T-cell (primary cell): ENCODE data around the gene SAMD9. TPM values are rescaled to one million over a fixed set of nuclear protein-coding genes. Genes with fewer than 3 reads are reported as not detected.
A peak's percentile ranks its signal among the peaks of the same experiment; 100 is the strongest.

Experiments used
- ATAC-seq, 4 experiments: fragments of 200-7000 bp in 3 of 4; fragments of 150-1000 bp in 1 of 4; cut with Tn5 transposase; replicated peaks in 1 of 4; 1 replicate in 3 of 4; 2 replicates in 1 of 4; pipeline ENCODE4 v1.10.0; 2021; ENCODE audit warnings: moderate library complexity in 3 of 4, mild to moderate bottlenecking in 2 of 4, moderate number of reproducible peaks in 1 of 4
- CTCF ChIA-PET, 2 donors: fragments of 300-600 bp; sonication (Branson Sonifier 250); formaldehyde crosslinking; loops; one replicate each; lab custom pipeline; 2022; ENCODE audit warnings: antibody characterized with exemption in 2 of 2; lab: Charles Lee
- POLR2A ChIA-PET, 2 donors: fragments of 300-600 bp; sonication (Branson Sonifier 250); formaldehyde crosslinking; loops; one replicate each; lab custom pipeline; 2022; ENCODE audit warnings: antibody characterized with exemption in 2 of 2; lab: Charles Lee
- DNase-seq, 35 experiments: peaks; one replicate each; pipeline versions ENCODE4 v3.0.0 to v3.0.0-alpha.2; 2013 to 2023
- H3K27ac ChIP-seq: one replicate; pipeline ENCODE4 v1.5.1; 2013; ENCODE audit warnings: low read length
- H3K27me3 ChIP-seq, 2 experiments: replicated peaks in 1 of 2; 1 replicate in 1 of 2; 2 replicates in 1 of 2; pipeline versions ENCODE4 v1.6.1 to v1.7.0; 2013; ENCODE audit warnings: low read length in 1 of 2, mixed read lengths in 1 of 2; ENCODE audit not compliant: control insufficient read depth in 2 of 2, insufficient read depth in 2 of 2; ENCODE audit errors: extremely low read depth in 1 of 2
- H3K36me3 ChIP-seq, 2 donors: 1 replicate in 1 of 2; 2 replicates in 1 of 2; pipeline versions ENCODE4 v1.6.1 to v1.7.0; 2013; ENCODE audit warnings: low read length in 1 of 2; ENCODE audit not compliant: control insufficient read depth in 2 of 2, insufficient read depth in 1 of 2; ENCODE audit errors: extremely low read depth in 1 of 2
- H3K4me1 ChIP-seq, 2 experiments: 1 replicate in 1 of 2; 2 replicates in 1 of 2; pipeline versions ENCODE4 v1.6.1 to v1.7.0; 2013; ENCODE audit warnings: low read length in 2 of 2, mixed read lengths in 1 of 2; ENCODE audit not compliant: insufficient read depth in 2 of 2, control insufficient read depth in 1 of 2; ENCODE audit errors: extremely low read depth in 1 of 2
- H3K4me3 ChIP-seq, 2 donors: 1 replicate in 1 of 2; 2 replicates in 1 of 2; pipeline versions ENCODE4 v1.5.1 to v1.7.0; 2013; ENCODE audit warnings: mild to moderate bottlenecking in 2 of 2, low read length in 1 of 2, moderate library complexity in 1 of 2; ENCODE audit not compliant: control insufficient read depth in 1 of 2; ENCODE audit errors: extremely low read depth in 1 of 2
- H3K9me3 ChIP-seq: 2 replicates; pipeline ENCODE4 v1.7.0; 2013
- H3K27ac Mint-ChIP-seq, 2 donors: one replicate each; pipeline ENCODE4 v1.8.0; 2020 to 2021; ENCODE audit warnings: mild to moderate bottlenecking in 2 of 2, mixed read lengths in 2 of 2
- H3K27me3 Mint-ChIP-seq, 2 donors: one replicate each; pipeline ENCODE4 v1.8.0; 2021 to 2022; ENCODE audit warnings: mixed read lengths in 2 of 2
- H3K36me3 Mint-ChIP-seq: one replicate; pipeline ENCODE4 v1.8.0; 2021; ENCODE audit warnings: mixed read lengths
- H3K4me1 Mint-ChIP-seq, 3 donors: one replicate each; pipeline ENCODE4 v1.8.0; 2020 to 2022; ENCODE audit warnings: mixed read lengths in 3 of 3, mild to moderate bottlenecking in 1 of 3
- H3K4me3 Mint-ChIP-seq, 3 donors: one replicate each; pipeline ENCODE4 v1.8.0; 2020 to 2022; ENCODE audit warnings: mild to moderate bottlenecking in 3 of 3, mixed read lengths in 3 of 3, moderate library complexity in 3 of 3
- H3K9me3 Mint-ChIP-seq, 3 donors: one replicate each; pipeline ENCODE4 v1.8.0; 2020 to 2022; ENCODE audit warnings: mixed read lengths in 3 of 3
- WGBS: methylation state at CpG from one replicate; pipeline ENCODE4 v1.1.5; 2013; ENCODE audit warnings: missing lambda C conversion rate; ENCODE audit not compliant: insufficient coverage; 5-methylcytosine and 5-hydroxymethylcytosine counted together
- total RNA-seq, 35 experiments: library from RNA in 6 of 35; stranded (reverse) in 6 of 35; fragments of 120-200 nt in 1 of 35; gene quantifications; one replicate each; pipeline versions ENCODE4 v1.2.1 to v1.2.4 and lab custom pipeline; 2013 to 2026

SAMD9 gene
- total RNA-seq, 5 donors from 2014 or later (not counting 1 experiment from before 2014, with no cell fraction given): 28.2 to 42.2 (median 38.1) TPM

DNA sequence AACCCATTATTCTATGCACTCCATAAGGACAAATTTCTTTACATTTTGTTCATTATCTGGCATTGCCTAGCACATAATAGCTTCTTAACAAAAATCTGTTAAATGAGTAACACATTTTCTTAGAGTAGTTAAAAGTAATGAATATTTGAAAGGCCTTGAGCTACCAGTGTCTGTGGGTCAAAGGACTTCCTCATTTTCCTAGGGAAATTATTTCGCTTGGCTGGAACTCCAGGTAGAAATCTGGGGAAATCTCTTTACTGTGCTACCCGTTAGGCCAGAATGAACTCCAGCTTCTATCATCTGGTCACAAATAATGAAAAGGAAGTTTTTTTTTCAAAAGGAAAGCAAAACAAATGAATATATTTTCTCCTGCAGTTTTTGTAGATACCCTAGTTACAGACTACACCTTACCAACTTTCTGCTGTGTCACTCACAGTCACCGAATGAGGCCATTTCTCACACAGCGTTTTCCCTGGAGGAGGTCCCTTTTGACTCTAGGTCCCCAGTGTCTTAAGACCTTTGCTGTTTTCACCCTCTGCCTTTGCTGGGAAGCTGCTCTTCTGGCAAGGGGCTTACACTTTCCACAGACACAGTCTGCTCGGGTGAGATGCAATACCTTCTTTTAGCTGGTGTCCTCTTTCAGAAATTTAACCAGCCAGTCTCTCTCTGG, 28.8 kb upstream of the SAMD9 start:
- H3K4me1 Mint-ChIP-seq: peaks cover 35 to 44% (median 36%) of the 10 kb centered on the region in 3 donors
- peak overlapping the region; percentile 86 to 87 (median 86) for H3K4me3 Mint-ChIP-seq
- Histone ChIP-seq H3K4me1 (peaks cover 8 to 14% of the 10 kb centered on the region in 2 experiments), H3K27ac (no peak overlapping the region), H3K4me3 (peak overlapping the region; percentile 58 to 61), H3K36me3 (peaks cover 6 to 43% of the 10 kb centered on the region in 2 donors), H3K27me3 (no peaks in the 10 kb centered on the region), H3K9me3 (no peaks in the 10 kb centered on the region)
- peak overlapping the region; percentile 77 to 90 for H3K27ac Mint-ChIP-seq
- CTCF ChIA-PET: interaction anchor here (0.6 to 1.8 kb wide), 4 partner anchors 29 to 82 kb away, joined by 3 to 8 read pairs (median 3); partner anchors contain the start of gene SAMD9 (in 1 of the 2)
- 15% methylated on average over 3 of the region's 5 CpGs for WGBS
- peak in 1 of 35 experiments; percentile 5 for DNase-seq
- peaks cover 5% of the 10 kb centered on the region for H3K36me3 Mint-ChIP-seq
- no peaks in the 10 kb centered on the region for H3K9me3 Mint-ChIP-seq
- peak in 1 of 4 experiments; percentile 19 for ATAC-seq
- H3K27me3 Mint-ChIP-seq: no peaks in the 10 kb centered on the region
- POLR2A ChIA-PET: interaction anchor here (0.6 to 0.7 kb wide), 3 partner anchors 28 to 1349 kb away, joined by 3 to 4 read pairs (median 3); no protein-coding TSS in a partner anchor

DNA sequence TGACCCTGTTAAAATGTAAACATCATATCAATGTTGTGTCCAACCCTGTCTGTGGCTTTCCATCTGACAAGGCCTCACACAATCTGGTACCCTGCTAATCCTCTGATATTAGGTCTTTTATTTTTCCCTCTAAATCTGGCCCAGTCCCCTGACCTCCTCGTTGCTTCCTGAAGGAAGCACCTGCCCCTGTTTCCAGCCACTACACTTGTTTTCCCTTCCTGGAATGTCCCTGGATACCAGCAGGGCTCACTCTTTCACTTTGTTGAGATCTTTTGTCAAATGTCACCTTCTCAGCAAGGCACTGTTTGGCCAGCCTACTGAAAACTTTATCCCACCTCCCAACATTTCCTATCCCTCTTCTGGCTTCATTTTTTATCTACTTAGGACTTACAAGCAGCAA, 28.3 kb upstream of the SAMD9 start:
- no peak for DNase-seq
- Mint-ChIP-seq H3K27ac (peak overlapping the region; percentile 8 to 69), H3K27me3 (no peaks in the 10 kb centered on the region), H3K4me3 (peak overlapping the region; percentile 49 to 86 (median 86)), H3K9me3 (no peaks in the 10 kb centered on the region), H3K4me1 (peaks cover 35 to 44% (median 36%) of the 10 kb centered on the region in 3 donors), H3K36me3 (peaks cover 5% of the 10 kb centered on the region)
- WGBS: 92% methylated on average over 1 of the region's 1 CpG
- Histone ChIP-seq H3K36me3 (peaks cover 6 to 48% of the 10 kb centered on the region in 2 donors), H3K4me1 (peaks cover 8 to 14% of the 10 kb centered on the region in 2 experiments), H3K27me3 (no peaks in the 10 kb centered on the region), H3K9me3 (no peaks in the 10 kb centered on the region), H3K4me3 (no peak overlapping the region), H3K27ac (no peak overlapping the region)
- ChIA-PET POLR2A (interaction anchor here in 1 of 2 donors (1.0 kb wide), 1 partner anchor 9 kb away, joined by 3 read pairs; no protein-coding TSS in a partner anchor), CTCF (interaction anchor here in 1 of 2 donors (1.8 kb wide), 1 partner anchor 28 kb away, joined by 8 read pairs; the partner anchor contains the start of gene SAMD9)
- no peak for ATAC-seq

DNA sequence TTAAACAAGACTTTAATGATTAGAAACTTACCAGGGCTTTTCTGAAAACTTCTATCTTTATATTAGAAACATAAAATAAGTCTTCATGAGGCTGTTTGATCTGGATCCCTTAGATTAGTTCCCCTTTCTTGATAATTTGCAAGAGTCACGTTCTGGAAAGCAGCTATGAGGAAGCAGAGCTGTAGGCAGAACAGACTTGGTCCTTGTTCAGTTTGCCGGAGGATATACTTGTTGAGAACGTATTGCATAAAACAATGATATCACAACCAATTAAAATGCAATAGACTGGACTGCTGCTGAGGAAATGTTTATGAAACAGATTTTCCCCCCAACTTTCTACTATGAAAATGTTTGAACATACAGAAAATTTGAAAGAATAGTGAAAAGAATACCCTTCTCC, 27.6 kb upstream of the SAMD9 start:
- no CpG with 5 or more reads among the region's 3 CpGs for WGBS
- Histone ChIP-seq H3K27me3 (no peaks in the 10 kb centered on the region), H3K36me3 (peaks cover 6 to 55% of the 10 kb centered on the region in 2 donors), H3K4me1 (peaks cover 8 to 14% of the 10 kb centered on the region in 2 experiments), H3K27ac (no peak overlapping the region), H3K4me3 (no peak overlapping the region), H3K9me3 (no peaks in the 10 kb centered on the region)
- ChIA-PET POLR2A (interaction anchor here (0.5 to 1.0 kb wide), 4 partner anchors 10 to 29 kb away, joined by 3 to 4 read pairs (median 3); no protein-coding TSS in a partner anchor), CTCF (no interaction called here)
- Mint-ChIP-seq H3K4me1 (peaks cover 35 to 44% (median 36%) of the 10 kb centered on the region in 3 donors), H3K4me3 (peak overlapping the region; percentile 29 to 86 (median 37)), H3K27ac (no peak overlapping the region), H3K27me3 (no peaks in the 10 kb centered on the region), H3K9me3 (no peaks in the 10 kb centered on the region), H3K36me3 (peaks cover 5% of the 10 kb centered on the region)
- DNase-seq (no peak), ATAC-seq (no peak)

DNA sequence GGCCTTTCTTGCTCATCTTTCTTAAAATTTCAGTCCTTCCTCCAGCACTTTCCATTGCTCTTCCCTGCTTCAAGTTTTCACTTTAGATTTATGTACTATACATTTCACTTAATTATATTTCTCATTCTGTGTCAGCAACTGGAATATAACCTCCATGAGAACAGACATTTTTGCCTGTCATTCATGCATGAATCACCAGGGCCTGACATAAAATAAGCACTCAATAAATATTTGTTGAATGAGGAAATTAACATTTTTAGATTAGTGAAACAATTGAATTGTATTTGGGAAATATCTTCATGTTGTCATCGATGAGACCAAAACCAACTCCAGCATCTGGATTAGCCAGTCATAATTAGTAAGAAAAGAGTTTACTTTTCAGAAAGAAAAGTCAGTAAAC, 24.3 kb upstream of the SAMD9 start:
- no peaks in the 10 kb centered on the region for H3K27me3 Mint-ChIP-seq
- Histone ChIP-seq H3K9me3 (peaks cover 2% of the 10 kb centered on the region), H3K27me3 (no peaks in the 10 kb centered on the region), H3K4me1 (peaks cover 6 to 11% of the 10 kb centered on the region in 2 experiments), H3K4me3 (no peak overlapping the region), H3K36me3 (peaks cover 11 to 83% of the 10 kb centered on the region in 2 donors), H3K27ac (no peak overlapping the region)
- no peak overlapping the region for H3K4me3 Mint-ChIP-seq
- H3K4me1 Mint-ChIP-seq: peaks cover 21 to 27% (median 24%) of the 10 kb centered on the region in 3 donors
- H3K9me3 Mint-ChIP-seq: peaks cover 6 to 8% (median 8%) of the 10 kb centered on the region in 3 donors
- no peak overlapping the region for H3K27ac Mint-ChIP-seq
- no CpG with 5 or more reads among the region's 1 CpG for WGBS
- no peak for DNase-seq
- ATAC-seq: no peak
- POLR2A ChIA-PET: no interaction called here
- CTCF ChIA-PET: interaction anchor here in 1 of 2 donors (0.6 kb wide), 1 partner anchor 535 kb away, joined by 3 read pairs; no protein-coding TSS in a partner anchor
- peaks cover 17% of the 10 kb centered on the region for H3K36me3 Mint-ChIP-seq

DNA sequence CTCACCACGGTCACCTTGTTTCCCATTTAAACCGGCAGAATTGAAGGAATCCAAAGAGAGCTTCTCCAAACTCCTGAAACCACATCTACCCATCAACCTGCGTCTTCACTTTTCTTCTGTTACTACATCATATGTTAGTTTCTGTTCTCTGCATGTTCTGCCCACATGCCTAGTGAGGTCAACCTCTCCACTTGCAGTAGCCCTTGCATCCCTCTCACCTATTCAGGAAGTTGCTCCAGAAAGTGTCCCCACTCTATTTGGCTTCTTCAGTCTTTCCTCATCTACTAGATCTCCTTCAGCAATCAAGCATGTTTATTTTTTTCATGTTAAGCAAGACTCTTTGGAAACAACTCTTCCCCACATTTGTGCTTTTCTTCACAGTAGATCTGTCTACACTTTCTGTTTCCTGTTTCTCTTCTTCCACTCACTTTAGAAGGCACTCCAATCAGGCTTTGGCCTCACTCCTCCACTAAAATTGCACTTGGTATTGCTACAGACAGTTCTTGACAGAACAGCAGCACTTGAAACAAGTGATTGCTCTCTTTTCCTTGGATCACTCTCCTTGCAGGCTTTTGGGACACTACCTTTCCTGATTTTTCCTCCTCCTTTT, 22.9 kb upstream of the SAMD9 start:
- ChIA-PET POLR2A (no interaction called here), CTCF (no interaction called here)
- Mint-ChIP-seq H3K27ac (no peak overlapping the region), H3K36me3 (peaks cover 29% of the 10 kb centered on the region), H3K4me1 (peaks cover 7 to 12% (median 9%) of the 10 kb centered on the region in 3 donors), H3K27me3 (no peaks in the 10 kb centered on the region), H3K4me3 (no peak overlapping the region), H3K9me3 (peaks cover 7 to 14% (median 9%) of the 10 kb centered on the region in 3 donors)
- no peak overlapping the region for H3K27ac ChIP-seq
- DNase-seq (no peak), ATAC-seq (no peak)
- H3K9me3 ChIP-seq: peaks cover 10% of the 10 kb centered on the region
- H3K4me3 ChIP-seq: no peak overlapping the region
- H3K4me1 ChIP-seq: no peaks in the 10 kb centered on the region
- WGBS: 100% methylated on average over 3 of the region's 3 CpGs
- peaks cover 11 to 93% of the 10 kb centered on the region in 2 donors for H3K36me3 ChIP-seq
- no peaks in the 10 kb centered on the region for H3K27me3 ChIP-seq

DNA sequence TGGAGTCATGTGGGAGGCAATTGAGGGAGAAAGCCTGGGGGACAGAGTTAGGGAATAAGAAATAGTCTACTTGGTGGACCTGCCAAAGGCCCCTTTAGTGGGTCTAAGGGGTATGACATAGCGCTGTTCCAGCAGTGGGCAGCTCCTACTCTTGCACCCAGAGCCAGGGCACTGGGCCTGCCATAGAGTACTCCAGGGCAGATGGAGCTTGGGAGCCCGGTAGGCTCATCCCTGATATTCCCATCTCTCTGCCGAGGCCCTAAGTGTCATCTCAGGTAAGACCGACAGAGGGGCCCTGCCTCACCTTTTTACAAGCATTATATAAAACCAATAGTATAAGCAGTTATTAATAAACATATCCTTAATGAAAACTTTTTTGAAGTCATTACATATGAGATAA, 20.8 kb upstream of the SAMD9 start:
- CTCF ChIA-PET: no interaction called here
- peaks cover 11 to 81% of the 10 kb centered on the region in 2 donors for H3K36me3 ChIP-seq
- POLR2A ChIA-PET: no interaction called here
- Mint-ChIP-seq H3K4me3 (no peak overlapping the region), H3K4me1 (peaks cover 0 to 5% (median 3%) of the 10 kb centered on the region in 3 donors), H3K27ac (no peak overlapping the region), H3K9me3 (peaks cover 16 to 34% (median 28%) of the 10 kb centered on the region in 3 donors), H3K36me3 (peaks cover 48% of the 10 kb centered on the region), H3K27me3 (no peaks in the 10 kb centered on the region)
- no peak overlapping the region for H3K4me3 ChIP-seq
- H3K4me1 ChIP-seq: no peaks in the 10 kb centered on the region
- peaks cover 17% of the 10 kb centered on the region for H3K9me3 ChIP-seq
- no peaks in the 10 kb centered on the region for H3K27me3 ChIP-seq
- ATAC-seq (no peak), DNase-seq (no peak)
- no CpG with 5 or more reads among the region's 4 CpGs for WGBS
- H3K27ac ChIP-seq: no peak overlapping the region
